Activated CD8-positive, alpha-beta T cell treated with anti-CD3 and anti-CD28 coated beads for 36 hours (primary cell): ENCODE measurements around the gene BIRC2. TPM values are rescaled to one million over a fixed set of nuclear protein-coding genes. Genes with fewer than 3 reads are reported as not detected.
A peak's percentile ranks its signal among the peaks of the same experiment; 100 is the strongest.

ENCODE experiments used
- ATAC-seq: fragments of 200-7000 bp; cut with Tn5 transposase; one replicate; pipeline ENCODE4 v1.10.0; 2021; ENCODE audit warnings: mild to moderate bottlenecking, moderate library complexity
- CTCF ChIA-PET: fragments of 350-600 bp; sonication (Branson Sonifier 250); formaldehyde crosslinking; loops from one replicate; lab custom pipeline; 2021; ENCODE audit warnings: antibody characterized with exemption; lab: Charles Lee
- POLR2A ChIA-PET: fragments of 350-600 bp; sonication (Branson Sonifier 250); formaldehyde crosslinking; loops from one replicate; lab custom pipeline; 2021; ENCODE audit warnings: antibody characterized with exemption; lab: Charles Lee
- DNase-seq: peaks from one replicate; pipeline ENCODE4 v3.0.0-alpha.2; 2020
- H3K27ac Mint-ChIP-seq: one replicate; pipeline ENCODE4 v1.8.0; 2021; ENCODE audit warnings: mild to moderate bottlenecking, mixed read lengths
- H3K27me3 Mint-ChIP-seq: one replicate; pipeline ENCODE4 v1.8.0; 2021; ENCODE audit warnings: mixed read lengths
- H3K36me3 Mint-ChIP-seq: one replicate; pipeline ENCODE4 v1.8.0; 2021; ENCODE audit warnings: low read depth, mixed read lengths
- H3K4me1 Mint-ChIP-seq: one replicate; pipeline ENCODE4 v1.8.0; 2021; ENCODE audit warnings: low read depth, mixed read lengths
- H3K4me3 Mint-ChIP-seq: one replicate; pipeline ENCODE4 v1.8.0; 2021; ENCODE audit warnings: mild to moderate bottlenecking, moderate library complexity, mixed read lengths
- H3K9me3 Mint-ChIP-seq: one replicate; pipeline ENCODE4 v1.8.0; 2021; ENCODE audit warnings: mixed read lengths
- CTCF ChIP-seq: fragments of 200-600 bp; IDR thresholded peaks from one replicate; pipeline ENCODE4 v1.8.0; 2022; ENCODE audit warnings: antibody characterized with exemption, mild to moderate bottlenecking
- intact Hi-C: fragments of 100-400 bp; cut with micrococcal nuclease; formaldehyde crosslinking; loops from one replicate; pipeline ENCODE4 v1.10.0; 2022
- total RNA-seq, 2 experiments: library from RNA; stranded (reverse); gene quantifications; one replicate each; pipeline ENCODE4 v1.2.3, GENCODE V29; 2021

The BIRC2 gene
- total RNA-seq, 2 experiments from 2014 or later = 29.8 to 32.9 TPM

DNA sequence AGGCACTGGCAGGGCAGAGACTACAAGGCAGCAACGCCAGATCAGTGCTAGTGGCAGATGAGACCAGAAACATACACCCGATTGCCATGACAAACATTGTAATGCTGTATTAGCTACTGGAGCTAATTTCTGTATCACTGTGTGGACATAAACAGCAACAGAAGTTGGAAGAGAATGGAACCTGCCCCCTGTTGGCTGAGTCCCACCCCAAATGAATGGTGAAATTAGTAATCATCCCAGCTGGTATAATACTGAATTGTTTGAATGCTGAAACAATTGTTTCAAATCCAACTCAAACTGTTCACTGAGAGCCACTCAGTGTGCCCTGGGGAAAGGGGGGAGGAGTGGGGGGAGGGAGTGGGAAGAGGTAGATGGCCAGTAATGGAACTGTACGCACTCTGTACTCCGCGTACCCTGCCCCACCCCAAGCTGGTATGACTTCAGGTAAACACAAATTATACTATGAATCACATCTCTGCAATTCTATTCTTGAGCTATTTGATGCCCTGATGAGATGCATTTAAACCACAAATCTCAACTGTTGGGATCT is 40.9 kb upstream of the BIRC2 start:
- intact Hi-C loops = no loop called here
- ATAC-seq = peak; percentile 40
- ChIA-PET POLR2A (interaction anchor here (0.8 to 1.4 kb wide), 3 partner anchors 12 to 58 kb away, joined by 3 to 5 read pairs (median 3); no protein-coding TSS in a partner anchor), CTCF (interaction anchor here (0.8 to 17.7 kb wide), 10 partner anchors 10 to 190 kb away, joined by 3 to 403 read pairs (median 4); partner anchors contain the start of gene BIRC3)
- peak; percentile 22 for TF ChIP-seq CTCF
- Mint-ChIP-seq H3K27ac (peak overlapping the region; percentile 81), H3K4me1 (peaks cover 55% of the 10 kb centered on the region), H3K36me3 (peaks cover 15% of the 10 kb centered on the region), H3K4me3 (peak overlapping the region; percentile 51), H3K27me3 (no peaks in the 10 kb centered on the region), H3K9me3 (peaks cover 28% of the 10 kb centered on the region)
- peak; percentile 38 for DNase-seq

DNA sequence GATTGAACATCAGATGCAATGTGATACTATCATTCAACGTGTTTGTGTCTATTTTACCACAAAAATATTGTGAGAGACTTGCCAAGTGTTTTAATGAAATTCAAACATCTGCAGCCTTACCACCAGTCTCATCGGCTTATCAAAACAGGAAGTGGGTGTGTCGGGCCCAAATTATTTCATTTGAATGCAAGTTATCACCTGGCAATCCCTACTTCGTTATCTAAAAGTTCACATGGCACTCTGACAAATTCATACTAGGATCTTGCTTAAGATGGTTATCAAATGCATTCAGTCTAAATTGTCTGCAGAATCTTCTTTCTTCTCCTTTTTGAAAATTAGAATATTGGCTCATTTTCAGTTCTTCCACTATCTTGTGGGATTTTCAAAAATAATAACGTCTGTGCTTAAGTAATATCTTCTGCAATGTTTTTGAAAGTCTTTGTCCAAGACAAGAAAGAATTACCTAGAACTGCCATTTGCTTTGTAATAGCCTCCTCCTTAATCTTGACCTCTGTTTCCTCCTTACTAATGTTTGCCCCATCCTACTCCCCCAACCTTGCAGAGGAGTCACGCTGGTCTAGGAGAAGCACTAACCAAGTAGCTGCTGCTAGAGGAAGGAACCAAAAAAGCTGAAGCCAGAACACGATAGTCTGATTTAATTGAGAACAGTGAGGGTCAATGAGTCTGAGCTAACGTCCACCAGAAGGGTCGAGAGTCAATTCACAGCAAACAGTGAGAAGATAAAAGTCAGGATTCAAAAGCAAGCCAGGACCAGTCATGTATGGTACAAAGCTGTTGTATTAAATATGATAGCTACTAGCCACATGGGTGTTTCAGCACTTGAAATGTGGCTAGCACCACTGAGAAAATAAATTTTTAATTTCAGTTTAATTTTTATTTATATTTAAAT is 39.9 kb upstream of the BIRC2 start:
- ATAC-seq (peak; percentile 52), DNase-seq (peak; percentile 53)
- POLR2A ChIA-PET = interaction anchor here (1.2 to 1.7 kb wide), 2 partner anchors 11 to 13 kb away, joined by 3 to 7 read pairs; partner anchors contain the start of gene BIRC3

GRCh38 chr11:102307727-102308038 is 39.3 kb upstream of the BIRC2 start:
- intact Hi-C loops = no loop called here
- Mint-ChIP-seq H3K9me3 (peaks cover 22% of the 10 kb centered on the region), H3K27me3 (no peaks in the 10 kb centered on the region), H3K36me3 (peaks cover 9% of the 10 kb centered on the region), H3K4me3 (no peak overlapping the region), H3K4me1 (peaks cover 51% of the 10 kb centered on the region), H3K27ac (no peak overlapping the region)
- POLR2A ChIA-PET = interaction anchor here (1.2 to 1.7 kb wide), 2 partner anchors 10 to 13 kb away, joined by 3 to 7 read pairs; partner anchors contain the start of gene BIRC3
- no peak for DNase-seq
- TF ChIP-seq CTCF = no peak
- CTCF ChIA-PET = interaction anchor here (1.2 to 17.7 kb wide), 5 partner anchors 8 to 83 kb away, joined by 3 to 403 read pairs (median 8); partner anchors contain the start of gene BIRC3
- peak; percentile 9 for ATAC-seq

More for the DNA sequence above, 39.9 kb upstream of the BIRC2 start:
- TF ChIP-seq CTCF = no peak
- Mint-ChIP-seq H3K4me3 (peak overlapping the region; percentile 51), H3K9me3 (peaks cover 22% of the 10 kb centered on the region), H3K4me1 (peaks cover 47% of the 10 kb centered on the region), H3K36me3 (peaks cover 9% of the 10 kb centered on the region), H3K27ac (peak overlapping the region; percentile 81), H3K27me3 (no peaks in the 10 kb centered on the region)
- intact Hi-C loops = no loop called here
- CTCF ChIA-PET = interaction anchor here (1.0 to 17.7 kb wide), 6 partner anchors 9 to 84 kb away, joined by 3 to 403 read pairs (median 7); partner anchors contain the start of gene BIRC3

DNA sequence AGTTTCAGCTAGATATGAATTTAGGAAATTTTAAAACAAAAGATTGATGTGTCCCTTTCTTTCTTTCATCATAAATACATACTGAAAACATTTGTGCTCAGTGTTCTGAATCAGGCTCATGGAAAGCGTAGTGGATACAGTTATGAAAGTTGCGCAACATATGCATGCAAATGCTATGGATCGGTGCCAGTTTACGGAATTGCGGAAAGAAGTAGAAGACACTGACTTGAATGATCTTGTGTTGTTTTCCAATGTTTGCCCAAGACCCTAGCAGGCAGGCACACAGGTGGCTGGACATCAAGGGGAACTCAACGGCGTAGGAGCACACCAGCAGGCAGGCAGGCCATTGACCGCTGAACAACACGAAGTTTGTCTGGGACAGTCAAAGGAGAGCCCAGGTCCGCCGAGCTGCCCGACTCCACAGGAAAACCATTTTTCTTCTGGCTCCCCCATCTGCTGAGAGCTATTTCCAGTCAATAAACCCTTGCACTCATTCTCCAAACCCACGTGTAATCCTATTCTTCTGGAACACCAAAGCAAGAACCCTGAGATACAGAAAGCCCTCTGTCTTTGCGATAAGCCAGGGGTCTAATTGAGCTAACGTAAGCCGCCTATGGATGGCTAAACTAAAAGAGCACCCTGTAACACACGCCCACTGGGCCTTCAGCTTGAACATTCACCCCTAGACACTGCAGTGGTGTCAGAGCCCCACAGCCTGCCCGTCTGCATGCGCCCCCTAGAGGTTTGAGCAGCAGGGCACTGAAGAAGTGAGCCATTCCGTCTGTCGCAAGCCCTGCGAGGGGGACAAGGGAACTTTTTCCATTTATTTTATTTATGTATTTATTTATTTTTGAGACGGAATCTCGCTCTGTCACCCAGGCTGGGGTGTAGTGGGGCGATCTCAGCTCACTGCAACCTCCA is 37.1 kb upstream of the BIRC2 start:
- no peak overlapping the region for H3K4me3 Mint-ChIP-seq
- peaks cover 2% of the 10 kb centered on the region for H3K36me3 Mint-ChIP-seq
- peaks cover 6% of the 10 kb centered on the region for H3K9me3 Mint-ChIP-seq
- DNase-seq (peak; percentile 38), ATAC-seq (no peak)
- H3K27me3 Mint-ChIP-seq = no peaks in the 10 kb centered on the region
- no peak for TF ChIP-seq CTCF
- no peak overlapping the region for H3K27ac Mint-ChIP-seq
- intact Hi-C loops = no loop called here
- H3K4me1 Mint-ChIP-seq = peaks cover 55% of the 10 kb centered on the region
- ChIA-PET CTCF (interaction anchor here (0.7 to 17.7 kb wide), 5 partner anchors 10 to 86 kb away, joined by 3 to 403 read pairs (median 5); no protein-coding TSS in a partner anchor), POLR2A (interaction anchor here (1.6 to 1.7 kb wide), 2 partner anchors 9 to 16 kb away, joined by 5 read pairs; no protein-coding TSS in a partner anchor)
